ENCODE data around the gene PEAK1. TPM values are rescaled to one million over a fixed set of nuclear protein-coding genes. Genes with fewer than 3 reads are reported as not detected.
"Not testable (repeated sequence)": the region's sequence is repeated elsewhere in the genome, so short reads cannot be mapped to it uniquely, and the experiment has no call there.

The PEAK1 gene
- polyA plus RNA-seq, 1 experiment: 52.1 TPM

- Histone ChIP-seq H3K9me3 (ENCODE audit: control insufficient read depth, insufficient read depth, low read length) (no peaks in the 10 kb centered on the region), H3K27ac (ENCODE audit: low read depth, low read length) (no peak overlapping the region), H3K4me3 (ENCODE audit: low read depth, low read length) (no peak overlapping the region), H3K27me3 (ENCODE audit: control insufficient read depth, insufficient read depth, low read length) (no peaks in the 10 kb centered on the region)
- ChIA-PET POLR2A (no interaction called here), CTCF (no interaction called here)
- TF ChIP-seq CTCF (IDR thresholded peaks at IDR 0.05; ENCODE audit: low read depth, low read length): no peak
- DNase-seq (ENCODE audit: low read depth, low spot score): no peak
These were observed 227.5 kb downstream of the PEAK1 start for GRCh38 chr15:77192451-77192850.

- POLR2A ChIA-PET: no interaction called here
- CTCF ChIA-PET: interaction anchor here (1.6 kb wide), 1 partner anchor 306 kb away, joined by 4 read pairs; no protein-coding TSS in a partner anchor
These were observed 228.6 kb downstream of the PEAK1 start for GRCh38 chr15:77191230-77191834.

GRCh38 chr15:77187751-77188464, 232.0 kb downstream of the PEAK1 start:
- DNase-seq (ENCODE audit: low read depth, low spot score): no peak
- Histone ChIP-seq H3K9me3 (ENCODE audit: control insufficient read depth, insufficient read depth, low read length) (no peaks in the 10 kb centered on the region), H3K27me3 (ENCODE audit: control insufficient read depth, insufficient read depth, low read length) (no peaks in the 10 kb centered on the region), H3K4me3 (ENCODE audit: low read depth, low read length) (no peak overlapping the region), H3K27ac (ENCODE audit: low read depth, low read length) (no peak overlapping the region)
- POLR2A ChIA-PET: no interaction called here
- CTCF ChIA-PET: interaction anchor here (1.2 to 4.5 kb wide), 5 partner anchors 14 to 355 kb away, joined by 4 to 61 read pairs (median 7); no protein-coding TSS in a partner anchor
- no peak for TF ChIP-seq CTCF (IDR thresholded peaks at IDR 0.05; ENCODE audit: low read depth, low read length)

More at GRCh38 chr15:77191230-77191834, 228.6 kb downstream of the PEAK1 start:
- Histone ChIP-seq H3K27me3 (ENCODE audit: control insufficient read depth, insufficient read depth, low read length) (no peaks in the 10 kb centered on the region), H3K27ac (ENCODE audit: low read depth, low read length) (no peak overlapping the region), H3K4me3 (ENCODE audit: low read depth, low read length) (no peak overlapping the region), H3K9me3 (ENCODE audit: control insufficient read depth, insufficient read depth, low read length) (no peaks in the 10 kb centered on the region)
- DNase-seq (ENCODE audit: low read depth, low spot score): no peak
- TF ChIP-seq CTCF (IDR thresholded peaks at IDR 0.05; ENCODE audit: low read depth, low read length): no peak

- Histone ChIP-seq H3K4me3 (ENCODE audit: low read depth, low read length) (no peak overlapping the region), H3K9me3 (ENCODE audit: control insufficient read depth, insufficient read depth, low read length) (no peaks in the 10 kb centered on the region), H3K27me3 (ENCODE audit: control insufficient read depth, insufficient read depth, low read length) (no peaks in the 10 kb centered on the region), H3K27ac (ENCODE audit: low read depth, low read length) (no peak overlapping the region)
- TF ChIP-seq CTCF (IDR thresholded peaks at IDR 0.05; ENCODE audit: low read depth, low read length): peak; percentile 69
- ChIA-PET POLR2A (no interaction called here), CTCF (interaction anchor here (0.5 to 4.5 kb wide), 12 partner anchors 9 to 447 kb away, joined by 3 to 61 read pairs (median 4); partner anchors contain the start of gene LINGO1)
- DNase-seq (ENCODE audit: low read depth, low spot score): peak; percentile 8
These were observed 233.3 kb downstream of the PEAK1 start for GRCh38 chr15:77186594-77187011.

GRCh38 chr15:77185242-77185785, 234.6 kb downstream of the PEAK1 start:
- CTCF ChIA-PET: interaction anchor here (1.0 to 4.5 kb wide), 5 partner anchors 40 to 357 kb away, joined by 4 to 61 read pairs (median 8); no protein-coding TSS in a partner anchor
- Histone ChIP-seq H3K9me3 (ENCODE audit: control insufficient read depth, insufficient read depth, low read length) (no peaks in the 10 kb centered on the region), H3K27me3 (ENCODE audit: control insufficient read depth, insufficient read depth, low read length) (no peaks in the 10 kb centered on the region), H3K27ac (ENCODE audit: low read depth, low read length) (no peak overlapping the region), H3K4me3 (ENCODE audit: low read depth, low read length) (no peak overlapping the region)
- TF ChIP-seq CTCF (IDR thresholded peaks at IDR 0.05; ENCODE audit: low read depth, low read length): no peak
- POLR2A ChIA-PET: no interaction called here
- DNase-seq (ENCODE audit: low read depth, low spot score): no peak

- DNase-seq (ENCODE audit: low read depth, low spot score); POLR2A ChIA-PET; H3K9me3 ChIP-seq (ENCODE audit: control insufficient read depth, insufficient read depth, low read length); H3K27me3 ChIP-seq (ENCODE audit: control insufficient read depth, insufficient read depth, low read length); H3K27ac ChIP-seq (ENCODE audit: low read depth, low read length); H3K4me3 ChIP-seq (ENCODE audit: low read depth, low read length): not testable (repeated sequence)
- CTCF ChIA-PET: interaction anchor here (3.8 to 4.5 kb wide), 2 partner anchors 313 to 358 kb away, joined by 20 to 61 read pairs; no protein-coding TSS in a partner anchor
These were observed 235.6 kb downstream of the PEAK1 start for GRCh38 chr15:77184352-77184751.

All from AG04450 (cell line).